MCF 10A (cell line): ENCODE results near the gene CMTM7. TPM values are rescaled to one million over a fixed set of nuclear protein-coding genes. Genes with fewer than 3 reads are reported as not detected.

Experiments
- BruUV-seq: library from RNA; stranded (reverse); fragments of 400-500 nt; replicated peaks from 2 replicates; lab custom pipeline; 2021; lab: Mats Ljungman, UMichigan
- CTCF ChIA-PET: fragments of 300-600 bp; sonication (Branson Sonifier 250); formaldehyde crosslinking; extraction: SDS; loops from one replicate; lab custom pipeline; 2021; ENCODE audit warnings: antibody characterized with exemption, inconsistent platforms; lab: Yijun Ruan, JAX
- POLR2A ChIA-PET: fragments of 300-600, 350-650 bp; sonication (Branson Sonifier 250); formaldehyde crosslinking; extraction: SDS; loops from one replicate; lab custom pipeline; 2020; ENCODE audit warnings: antibody characterized with exemption, inconsistent platforms; lab: Yijun Ruan, JAX
- DNase-seq: peaks from one replicate; pipeline ENCODE4 v3.0.0-alpha.2; 2018; ENCODE audit not compliant: unreplicated experiment
- H3K27ac Mint-ChIP-seq: one replicate; pipeline ENCODE4 v1.8.0; 2022; ENCODE audit warnings: mild to moderate bottlenecking, low read depth, mixed read lengths; ENCODE audit not compliant: unreplicated experiment
- H3K27me3 Mint-ChIP-seq: one replicate; pipeline ENCODE4 v1.8.0; 2022; ENCODE audit warnings: mixed read lengths; ENCODE audit not compliant: insufficient read depth, unreplicated experiment
- H3K36me3 Mint-ChIP-seq: one replicate; pipeline ENCODE4 v1.8.0; 2022; ENCODE audit warnings: mild to moderate bottlenecking, moderate library complexity, mixed read lengths; ENCODE audit not compliant: insufficient read depth, unreplicated experiment
- H3K4me1 Mint-ChIP-seq: one replicate; pipeline ENCODE4 v1.8.0; 2022; ENCODE audit warnings: mixed read lengths; ENCODE audit not compliant: insufficient read depth, unreplicated experiment
- H3K4me3 Mint-ChIP-seq: one replicate; pipeline ENCODE4 v1.8.0; 2022; ENCODE audit warnings: mild to moderate bottlenecking, moderate library complexity, mixed read lengths; ENCODE audit not compliant: unreplicated experiment
- H3K9me3 Mint-ChIP-seq: one replicate; pipeline ENCODE4 v1.8.0; 2022; ENCODE audit warnings: mixed read lengths; ENCODE audit not compliant: unreplicated experiment
- CTCF ChIP-seq: fragments of 200-600 bp; IDR thresholded peaks from one replicate; pipeline ENCODE4 v1.8.0; 2022; ENCODE audit warnings: antibody characterized with exemption, mild to moderate bottlenecking; ENCODE audit not compliant: unreplicated experiment
- intact Hi-C: fragments of 100-400 bp; cut with micrococcal nuclease; formaldehyde crosslinking; loops from 2 replicates; pipeline ENCODE4 v1.14.1; 2022
- total RNA-seq: library from RNA; stranded (reverse); gene quantifications from 2 replicates; pipeline ENCODE4 v1.2.3, GENCODE V29; 2022

CMTM7 gene
- total RNA-seq, 1 experiment from 2014 or later: 14.3 TPM

- POLR2A ChIA-PET: interaction anchor here (0.7 to 5.0 kb wide), 3 partner anchors 11 to 17 kb away, joined by 3 to 23 read pairs (median 3); no protein-coding TSS in a partner anchor
- H3K4me3 Mint-ChIP-seq: no peak overlapping the region
- DNase-seq: no peak
- H3K4me1 Mint-ChIP-seq: peaks cover 28% of the 10 kb centered on the region
- H3K27me3 Mint-ChIP-seq: no peaks in the 10 kb centered on the region
- TF ChIP-seq CTCF: no peak
- CTCF ChIA-PET: interaction anchor here (0.6 to 1.7 kb wide), 3 partner anchors 19 to 198 kb away, joined by 3 to 8 read pairs (median 3); no protein-coding TSS in a partner anchor
- intact Hi-C loops: no loop called here
- H3K36me3 Mint-ChIP-seq: no peaks in the 10 kb centered on the region
- no peaks in the 10 kb centered on the region for H3K9me3 Mint-ChIP-seq
- H3K27ac Mint-ChIP-seq: peak overlapping the region; percentile 10
- BruUV-seq: no TSS peak
Observed at GRCh38 chr3:32419742-32420125, 28.1 kb downstream of the CMTM7 start.

- H3K4me1 Mint-ChIP-seq: peaks cover 28% of the 10 kb centered on the region
- peak; percentile 60 for DNase-seq
- no peaks in the 10 kb centered on the region for H3K27me3 Mint-ChIP-seq
- POLR2A ChIA-PET: interaction anchor here (0.6 to 5.0 kb wide), 6 partner anchors 10 to 359 kb away, joined by 3 to 23 read pairs (median 4); partner anchors contain the start of gene CMTM7
- H3K4me3 Mint-ChIP-seq: no peak overlapping the region
- intact Hi-C loops: no loop called here
- BruUV-seq: no TSS peak
- H3K36me3 Mint-ChIP-seq: no peaks in the 10 kb centered on the region
- TF ChIP-seq CTCF: no peak
- no peaks in the 10 kb centered on the region for H3K9me3 Mint-ChIP-seq
- CTCF ChIA-PET: interaction anchor here (0.6 to 1.7 kb wide), 3 partner anchors 18 to 198 kb away, joined by 3 to 8 read pairs (median 3); no protein-coding TSS in a partner anchor
- peak overlapping the region; percentile 10 for H3K27ac Mint-ChIP-seq
Observed at GRCh38 chr3:32420126-32421038, 28.7 kb downstream of the CMTM7 start.

- intact Hi-C loops: no loop called here
- ChIA-PET CTCF (interaction anchor here (4.9 kb wide), 1 partner anchor 47 kb away, joined by 38 read pairs; no protein-coding TSS in a partner anchor), POLR2A (interaction anchor here (0.6 to 5.0 kb wide), 8 partner anchors 8 to 360 kb away, joined by 3 to 23 read pairs (median 6); partner anchors contain the start of gene CMTM7)
- Mint-ChIP-seq H3K27ac (peak overlapping the region; percentile 73), H3K4me3 (peak overlapping the region; percentile 20), H3K9me3 (no peaks in the 10 kb centered on the region), H3K4me1 (peaks cover 28% of the 10 kb centered on the region), H3K27me3 (no peaks in the 10 kb centered on the region), H3K36me3 (no peaks in the 10 kb centered on the region)
- DNase-seq: no peak
- BruUV-seq: no TSS peak
- no peak for TF ChIP-seq CTCF
Observed at GRCh38 chr3:32421185-32421584, 29.5 kb downstream of the CMTM7 start.
